T-helper 2 cell treated with Interferon-gamma antibody and Interleukin-4, amounts not matched to agents 100 ng/mL and 5 ng/mL, for 36 hours (primary cell): ENCODE data around the gene TGM2. TPM values are rescaled to one million over a fixed set of nuclear protein-coding genes. Genes with fewer than 3 reads are reported as not detected.
"Not testable (repeated sequence)": the region's sequence is repeated elsewhere in the genome, so short reads cannot be mapped to it uniquely, and the experiment has no call there.

ENCODE experiments used
- intact Hi-C: fragments of 100-400 bp; cut with micrococcal nuclease; formaldehyde crosslinking; loops from one replicate; pipeline ENCODE4 v1.15.1; 2023
- total RNA-seq: library from RNA; stranded (reverse); gene quantifications from 2 replicates; pipeline ENCODE4 v1.2.3, GENCODE V29; 2022

The TGM2 gene
- total RNA-seq, 1 donor from 2014 or later: 0.07 TPM

DNA sequence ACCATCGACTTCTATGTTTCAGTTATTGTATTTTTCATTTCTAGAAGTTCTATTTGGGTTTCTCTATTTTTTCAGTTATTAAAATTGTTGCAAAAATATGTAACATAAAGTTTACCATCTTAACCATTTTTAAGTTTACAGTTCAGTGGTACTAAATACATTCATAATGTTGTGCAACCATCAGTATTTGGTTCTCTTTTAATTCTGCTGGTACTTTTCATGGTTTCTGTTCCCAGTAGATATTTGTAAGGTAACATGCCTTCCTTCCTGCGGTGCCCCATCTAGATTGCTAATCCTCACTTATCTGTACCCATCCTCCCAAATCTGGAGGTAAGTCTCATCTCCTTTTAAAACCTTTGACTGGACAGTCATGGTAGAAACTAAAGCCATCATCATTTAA is 47.9 kb downstream of the TGM2 start:
- intact Hi-C loops: no loop called here

DNA sequence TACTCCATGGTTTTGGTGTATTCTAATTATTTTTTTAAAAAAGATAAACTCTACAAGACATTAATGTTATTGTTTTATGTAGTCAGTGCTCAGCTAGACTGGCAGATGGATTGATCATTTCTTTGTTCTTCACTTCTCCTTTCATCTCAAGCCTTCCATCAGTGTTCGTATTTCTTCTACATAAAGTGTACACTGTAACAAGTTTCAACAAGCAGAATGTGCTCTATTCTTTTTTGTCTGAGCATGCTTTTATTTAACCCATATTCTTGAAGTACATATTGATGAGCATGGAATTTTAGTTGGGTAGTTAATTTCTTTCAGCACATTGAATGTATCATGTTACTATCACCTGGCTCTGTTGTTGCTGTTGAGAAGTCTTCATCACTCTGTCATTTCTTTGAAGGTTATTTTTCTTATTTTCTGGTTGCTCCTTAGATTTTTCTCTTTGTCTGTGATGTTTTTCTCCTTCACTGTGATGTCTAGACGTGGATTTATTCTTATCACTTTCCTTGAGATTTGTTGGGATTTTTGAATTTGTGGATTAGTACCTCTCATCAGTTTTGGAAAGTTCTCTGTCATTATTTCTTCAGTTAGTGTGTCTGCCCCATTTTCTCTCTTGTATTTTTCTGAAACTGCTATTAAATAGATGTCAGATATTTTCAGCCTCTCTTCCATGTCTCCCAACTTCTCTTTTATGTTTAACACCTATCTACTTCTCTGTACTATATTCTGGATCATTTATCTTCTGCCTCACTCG is 48.5 kb downstream of the TGM2 start:
- intact Hi-C loops: no loop called here

DNA sequence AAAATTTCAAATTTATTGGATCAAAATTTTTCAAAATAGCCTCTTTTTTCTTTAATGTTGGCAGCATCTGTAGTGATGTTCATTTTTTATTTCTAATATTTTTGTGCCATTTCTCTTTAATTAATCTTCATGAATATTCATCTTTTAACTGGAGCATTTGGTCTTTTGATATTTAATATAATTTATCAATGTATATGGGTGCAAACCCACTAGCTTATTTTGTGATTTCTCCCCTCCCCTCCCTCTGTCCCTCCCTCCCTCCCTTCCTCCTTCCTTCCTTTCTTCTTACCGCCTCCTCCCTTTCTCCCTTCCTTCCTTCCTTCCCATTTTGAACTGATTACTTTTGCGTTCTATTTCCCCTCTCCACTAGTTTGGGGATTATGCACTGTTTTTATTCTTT is 49.2 kb downstream of the TGM2 start:
- intact Hi-C loops: no loop called here

DNA sequence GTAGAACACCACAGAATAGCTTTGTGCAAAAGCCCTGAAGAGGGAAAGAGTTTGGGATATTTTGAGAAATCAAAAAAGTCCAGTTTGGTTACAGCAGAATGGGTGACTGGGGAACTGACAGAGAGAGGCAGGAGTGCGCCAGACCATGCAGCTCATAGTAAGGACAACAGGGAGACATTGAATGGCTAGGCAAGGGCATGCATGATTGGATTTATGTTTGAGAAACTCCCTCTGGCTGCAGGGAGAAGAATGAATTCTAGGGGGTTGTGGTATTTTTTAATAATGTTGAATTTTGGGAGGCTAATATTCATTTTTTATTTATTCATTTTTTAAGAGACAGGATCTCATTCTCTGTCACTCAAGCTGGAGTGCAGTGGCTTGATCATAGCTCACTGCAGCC is 49.9 kb downstream of the TGM2 start:
- intact Hi-C loops: no loop called here

DNA sequence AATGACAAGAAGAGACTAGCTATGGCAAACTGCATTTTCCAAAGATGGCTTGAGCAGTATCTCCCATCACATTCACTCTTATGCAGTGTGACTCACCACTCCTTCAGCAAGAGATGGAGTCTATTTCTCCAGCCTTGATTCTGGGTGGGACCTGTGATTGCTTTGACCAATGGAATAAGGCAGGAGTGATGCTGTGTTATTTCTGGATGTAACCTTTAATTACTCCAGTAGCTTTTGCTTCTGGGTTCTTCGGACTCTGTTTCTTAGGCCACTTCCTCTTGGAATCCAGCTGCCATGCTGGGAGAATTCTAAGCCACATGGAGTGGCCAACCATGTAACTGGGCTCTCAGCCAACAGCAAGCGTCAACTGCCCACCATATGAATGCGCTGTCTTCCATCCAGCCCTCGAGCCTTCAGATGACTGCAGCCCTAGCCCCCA is 50.7 kb downstream of the TGM2 start:
- intact Hi-C loops: no loop called here

DNA sequence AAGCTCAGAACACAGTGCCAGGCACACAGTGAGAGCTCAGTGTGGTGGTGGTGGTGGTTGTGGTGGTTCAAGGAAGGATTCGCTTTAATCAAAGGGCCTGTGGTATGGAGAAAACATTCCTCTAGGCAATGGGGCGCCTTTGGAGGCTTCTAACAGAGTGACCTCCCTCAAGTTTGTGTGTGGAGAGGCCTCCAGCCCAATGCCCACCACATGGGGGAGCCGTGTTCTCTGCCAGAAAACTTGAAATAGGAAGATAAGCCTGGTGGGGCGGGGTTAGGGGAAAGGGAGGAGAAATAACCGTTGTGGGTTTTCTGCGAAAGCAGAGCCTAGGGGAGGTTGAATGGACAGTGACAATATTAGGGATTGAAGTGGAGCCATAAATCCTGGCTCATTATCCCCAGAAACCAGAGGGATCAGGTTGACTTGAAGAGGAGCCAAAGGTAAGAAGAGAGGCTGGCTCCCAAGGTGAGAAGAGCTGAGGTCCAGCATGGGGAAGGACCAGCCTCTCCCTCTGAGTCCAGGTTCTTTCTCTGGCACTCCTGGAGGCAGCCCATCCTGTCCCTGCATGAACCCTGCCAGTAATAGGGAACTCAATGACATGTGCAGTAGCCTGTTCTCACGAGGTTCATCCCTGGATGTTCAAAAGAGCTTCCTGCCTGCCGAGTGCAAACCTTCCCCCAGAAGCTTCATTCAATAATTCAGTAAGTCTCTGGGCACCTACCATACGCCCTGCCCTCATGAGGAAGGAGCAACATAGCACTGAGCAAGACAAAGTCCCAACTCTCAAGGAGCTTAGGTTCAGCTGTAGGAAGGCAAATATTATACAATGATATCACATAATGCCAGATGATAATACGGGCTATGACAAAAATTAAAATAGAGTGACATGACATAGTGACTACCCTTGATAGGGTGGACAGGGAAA is 51.4 kb downstream of the TGM2 start:
- intact Hi-C loops: no loop called here

DNA sequence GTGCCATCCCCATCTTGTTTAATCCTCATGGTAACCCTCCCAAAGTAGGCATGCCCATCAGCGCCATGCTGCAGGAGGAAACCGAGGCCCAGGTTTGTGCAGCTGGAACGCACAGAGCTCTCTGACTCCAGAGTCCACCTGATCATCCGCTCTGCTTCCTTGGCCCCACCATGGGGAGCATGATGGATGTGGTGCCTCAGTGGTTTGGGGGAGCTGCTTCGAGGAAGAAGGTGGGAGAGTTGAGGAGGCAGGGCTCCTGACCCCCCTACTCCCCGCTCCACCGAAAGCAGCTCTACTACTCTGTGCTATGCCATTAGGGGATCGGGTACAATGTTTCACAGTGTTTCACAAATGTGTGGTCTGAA is 52.2 kb downstream of the TGM2 start:
- intact Hi-C loops: no loop called here

DNA sequence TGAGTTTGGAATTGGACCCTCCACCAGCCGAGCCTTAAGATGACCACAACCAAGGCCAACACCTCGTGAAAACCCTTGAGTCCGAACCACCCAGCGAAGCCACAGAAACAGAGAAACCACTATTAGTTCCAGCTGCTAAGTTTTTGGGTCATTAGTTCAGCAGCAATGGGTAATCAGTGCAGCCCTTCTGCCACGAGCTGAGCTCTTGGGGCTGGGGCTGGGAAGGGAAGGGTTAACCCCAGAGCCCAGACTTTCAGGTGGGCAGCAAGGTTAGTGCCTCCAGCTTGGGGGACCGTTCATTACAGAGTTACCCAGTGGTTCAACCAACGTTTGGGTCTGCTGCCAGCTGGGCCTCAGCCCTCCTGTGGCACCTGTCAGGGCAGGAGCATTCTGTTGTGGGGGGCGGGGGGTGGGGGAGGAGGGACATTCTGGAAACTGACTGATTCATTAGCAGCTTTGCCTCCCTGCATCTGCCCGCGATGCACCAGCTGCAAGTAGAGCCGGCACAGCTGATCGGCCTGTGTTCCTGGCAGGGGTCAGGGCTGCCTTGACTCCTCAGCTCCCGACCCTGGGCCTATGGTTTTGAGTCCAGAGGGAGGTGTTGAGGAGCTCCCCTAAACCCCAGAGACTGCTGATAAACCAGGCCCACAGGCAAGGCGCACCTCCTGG is 52.7 kb downstream of the TGM2 start:
- intact Hi-C loops: no loop called here

DNA sequence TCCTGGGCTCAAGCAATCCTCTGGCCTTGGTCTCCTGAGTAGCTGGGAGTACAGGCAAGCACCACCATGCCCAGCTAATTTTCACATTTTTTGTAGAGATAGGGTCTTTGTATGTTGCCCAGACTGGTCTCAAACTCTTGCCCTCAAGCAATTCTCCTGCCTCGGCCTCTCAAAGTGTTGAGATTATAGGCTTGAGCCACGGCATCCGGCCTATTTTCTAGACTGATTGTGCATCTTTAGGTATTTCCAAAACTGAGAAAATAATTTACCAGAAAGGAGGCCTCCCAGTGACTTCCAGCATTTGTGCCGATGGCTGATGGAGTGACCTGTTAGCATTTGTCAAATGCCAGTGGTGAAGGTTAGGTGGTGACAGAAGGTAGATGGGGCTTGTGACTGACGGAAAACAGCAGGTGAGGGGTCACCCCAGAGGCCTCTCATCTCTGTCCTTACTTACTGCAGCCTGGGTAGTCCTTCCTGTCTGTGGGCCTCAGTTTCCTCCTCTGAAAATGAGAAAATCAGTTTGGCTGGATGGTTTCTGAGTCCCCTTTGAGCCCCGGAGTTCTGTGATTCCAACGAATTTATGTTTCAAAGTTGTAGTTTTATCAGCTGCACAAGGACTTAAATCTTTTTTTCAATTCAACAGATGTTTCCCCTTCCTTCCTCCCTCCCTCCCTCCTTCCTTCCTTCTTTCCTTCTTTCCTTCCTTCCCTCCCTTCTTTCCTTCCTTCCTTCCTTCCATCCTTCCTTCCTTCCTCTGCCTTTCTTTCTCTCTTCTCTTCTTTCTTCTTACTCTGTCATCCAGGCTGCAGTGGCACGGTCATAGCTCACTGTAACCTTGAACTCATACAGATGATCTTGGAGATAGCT is 53.5 kb downstream of the TGM2 start:
- intact Hi-C loops: no loop called here

DNA sequence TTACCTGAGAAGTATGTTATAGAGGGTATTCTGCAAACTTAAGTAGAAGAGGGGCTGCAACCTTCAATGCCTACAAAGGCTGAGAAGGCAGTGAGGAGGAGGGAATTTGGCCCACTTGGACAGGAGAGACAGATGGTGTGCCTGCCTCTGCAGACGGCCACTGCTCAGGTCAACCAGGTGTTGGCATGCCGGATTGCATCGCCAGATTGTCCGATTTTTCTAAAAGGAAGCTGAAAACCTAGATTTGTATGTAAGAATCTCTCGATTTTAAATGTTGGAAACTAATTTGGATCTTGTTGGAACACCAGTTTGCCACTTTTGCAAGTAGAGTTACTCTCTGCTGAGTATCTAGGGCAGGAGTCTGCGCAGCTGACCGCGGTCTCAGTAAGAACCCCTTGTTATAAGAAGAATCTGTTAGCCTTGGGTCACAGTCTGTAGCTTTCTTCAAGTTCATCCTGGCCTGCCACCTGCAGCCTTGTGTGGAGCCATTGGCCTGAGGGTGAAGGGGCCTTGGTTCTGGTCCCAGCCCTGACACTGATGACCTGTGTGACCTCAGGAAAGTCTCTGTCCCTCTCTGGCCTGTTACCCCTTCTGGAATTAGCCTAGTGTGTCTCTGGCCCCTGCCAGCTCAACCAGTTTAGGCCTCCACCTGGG is 54.4 kb downstream of the TGM2 start:
- intact Hi-C loops: no loop called here

DNA sequence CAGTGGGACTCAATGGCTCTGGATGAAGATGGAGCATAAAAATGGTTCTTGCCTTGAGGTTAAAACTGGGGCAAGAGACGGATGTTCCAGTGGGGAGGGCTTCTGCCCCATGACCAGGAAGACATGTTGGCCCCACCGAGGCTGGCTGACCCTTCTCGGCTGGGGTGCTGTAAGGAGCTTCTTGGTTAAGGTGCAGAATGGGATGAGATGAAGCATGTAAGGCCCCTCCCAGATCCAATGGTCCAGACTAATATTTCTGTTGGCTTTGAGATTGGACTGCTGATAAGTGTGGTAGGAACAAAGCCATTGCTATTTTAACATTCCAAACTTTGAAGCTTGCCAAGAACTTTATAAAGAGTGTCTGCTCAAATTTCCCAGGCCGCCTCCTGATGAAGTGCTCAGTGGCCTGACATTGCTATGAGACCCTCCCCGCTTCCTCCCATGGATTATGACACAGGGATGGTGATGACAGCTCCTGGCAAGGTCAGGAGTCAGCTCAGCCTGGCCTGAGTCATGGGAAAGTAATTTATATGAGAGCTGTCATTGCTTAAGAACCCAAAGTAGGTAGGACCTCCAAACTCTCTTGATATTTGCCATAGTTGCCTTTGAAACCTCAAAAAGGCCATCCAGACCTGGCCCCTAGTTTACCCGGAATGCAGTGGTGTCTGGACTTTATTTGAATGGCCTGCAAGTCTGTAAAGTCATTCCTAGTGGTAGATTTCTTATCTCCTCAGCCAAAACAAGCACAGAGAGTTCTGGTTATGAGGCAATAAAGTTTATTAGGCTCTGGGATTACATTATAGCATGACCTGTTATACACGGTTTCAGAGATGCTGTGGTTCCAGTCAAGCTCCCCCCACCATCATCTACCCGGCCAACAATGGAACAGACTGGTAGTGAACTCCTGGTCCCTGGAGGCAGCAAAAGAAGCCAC is 55.2 kb downstream of the TGM2 start:
- intact Hi-C loops: no loop called here

DNA sequence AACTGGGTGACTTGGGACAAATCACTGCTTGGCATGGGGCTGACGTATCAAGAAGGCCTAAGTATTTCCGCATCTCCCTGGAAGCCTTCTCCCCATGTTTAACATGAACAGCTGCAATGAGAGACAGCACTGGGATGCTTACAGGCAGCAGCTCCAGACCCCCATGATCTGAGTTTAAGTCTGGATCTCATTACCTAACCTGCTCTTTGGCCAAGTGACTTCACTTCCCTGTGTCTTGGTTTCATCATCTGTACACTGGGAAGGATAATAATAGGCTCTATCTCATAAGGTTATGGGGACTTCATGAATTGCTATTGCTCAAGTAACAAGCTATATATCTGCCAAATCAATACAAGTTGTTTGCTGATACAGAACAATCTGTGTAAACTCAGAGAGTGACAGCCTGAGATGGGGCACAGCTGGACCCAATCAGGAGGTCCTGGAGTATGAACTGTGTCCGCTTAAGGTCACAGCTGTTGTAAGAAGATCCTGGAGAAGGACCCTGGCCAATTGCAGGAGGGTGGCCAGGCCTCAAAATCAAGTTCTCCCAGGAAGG is 56.0 kb downstream of the TGM2 start:
- intact Hi-C loops: no loop called here

DNA sequence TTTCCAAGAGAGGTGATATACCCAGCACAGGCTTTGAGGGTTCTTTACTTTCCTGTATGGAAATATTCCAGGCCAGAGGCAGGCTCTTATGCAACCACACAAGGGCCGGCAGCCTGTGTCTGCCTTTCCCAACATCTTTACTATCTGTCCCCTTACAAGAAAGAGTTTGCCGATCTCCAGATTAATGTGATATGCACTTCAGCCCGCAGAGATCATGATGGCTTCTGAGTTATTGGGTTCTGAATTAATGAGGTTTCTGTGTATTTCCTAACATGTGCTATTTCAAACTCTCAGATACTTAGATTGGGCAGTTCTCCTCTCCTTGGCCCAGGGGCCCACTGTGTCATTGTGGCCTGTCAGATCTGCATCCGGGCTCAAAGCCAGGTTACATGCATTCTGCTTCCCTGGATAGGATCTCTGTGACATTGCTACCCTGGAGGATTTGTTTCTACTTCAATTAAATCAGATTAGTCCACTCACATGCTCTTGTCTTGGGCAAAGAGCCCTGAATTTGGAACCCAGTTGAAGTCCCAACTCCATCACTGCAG is 56.6 kb downstream of the TGM2 start:
- intact Hi-C loops: no loop called here

DNA sequence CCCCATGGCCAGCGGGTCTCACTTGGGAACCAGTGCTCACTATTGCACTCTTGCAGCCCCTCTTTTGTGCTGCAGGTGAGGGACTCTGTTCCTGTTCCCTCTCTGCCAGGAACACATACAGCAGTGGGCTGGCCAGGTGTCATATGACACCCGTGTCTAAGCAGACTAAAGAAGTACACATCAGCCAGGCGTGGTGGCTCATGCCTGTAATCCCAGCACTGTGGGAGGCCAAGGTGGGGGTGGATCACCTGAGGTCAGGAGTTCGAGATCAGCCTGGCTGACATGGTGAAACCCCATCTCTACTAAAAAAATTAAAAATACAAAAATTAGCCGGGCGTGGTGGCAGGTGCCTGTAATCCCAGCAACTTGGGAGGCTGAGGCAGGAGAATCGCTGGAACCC is 57.2 kb downstream of the TGM2 start:
- intact Hi-C loops: not testable (repeated sequence)

DNA sequence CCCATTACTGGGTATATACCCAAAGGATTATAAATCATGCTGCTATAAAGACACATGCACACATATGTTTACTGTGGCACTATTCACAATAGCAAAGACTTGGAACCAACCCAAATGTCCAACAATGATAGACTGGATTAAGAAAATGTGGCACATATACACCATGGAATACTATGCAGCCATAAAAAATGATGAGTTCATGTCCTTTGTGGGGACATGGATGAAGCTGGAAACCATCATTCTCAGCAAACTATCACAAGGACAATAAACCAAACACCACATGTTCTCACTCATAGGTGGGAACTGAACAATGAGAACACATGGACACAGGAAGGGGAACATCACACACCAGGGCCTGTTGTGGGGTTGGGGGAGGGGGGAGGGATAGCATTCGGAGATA is 57.7 kb downstream of the TGM2 start:
- intact Hi-C loops: not testable (repeated sequence)

DNA sequence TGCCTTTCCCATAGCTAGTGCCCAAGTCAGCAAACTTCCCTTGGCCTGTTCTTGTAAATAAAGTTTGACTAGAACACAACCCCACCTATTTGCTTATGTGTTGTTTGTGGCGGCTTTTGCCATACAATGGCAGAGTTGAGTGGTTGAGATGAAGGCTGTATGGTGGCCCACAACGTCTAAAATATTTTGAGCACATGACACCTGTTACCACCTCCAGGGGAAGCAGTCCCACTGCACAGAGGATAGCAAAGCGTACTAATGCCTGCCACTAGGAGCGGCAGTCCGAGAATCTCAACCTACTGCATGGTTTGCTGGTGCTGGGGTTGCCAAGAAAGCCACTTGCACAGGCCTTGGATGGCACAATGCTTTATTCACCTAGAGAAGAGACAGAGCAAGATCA is 58.6 kb downstream of the TGM2 start:
- intact Hi-C loops: no loop called here

DNA sequence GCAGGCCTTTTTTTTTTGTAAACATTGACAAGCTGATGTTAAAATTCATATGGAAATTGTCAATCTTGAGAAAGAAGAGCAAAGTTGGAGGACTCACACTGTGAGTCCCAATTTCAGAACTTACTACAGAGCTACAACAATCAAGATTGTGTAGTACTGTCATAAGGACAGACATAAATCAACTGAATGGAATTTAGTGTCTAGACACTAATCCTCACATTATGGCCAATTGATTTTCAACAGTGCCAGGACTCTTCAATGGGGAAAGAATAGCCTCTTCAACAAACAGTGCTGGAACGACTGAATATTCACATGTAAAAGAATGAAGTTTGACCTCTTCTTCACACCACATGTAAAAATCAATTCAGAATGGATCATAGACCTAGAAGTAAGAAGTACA is 60.8 kb downstream of the TGM2 start:
- intact Hi-C loops: no loop called here

DNA sequence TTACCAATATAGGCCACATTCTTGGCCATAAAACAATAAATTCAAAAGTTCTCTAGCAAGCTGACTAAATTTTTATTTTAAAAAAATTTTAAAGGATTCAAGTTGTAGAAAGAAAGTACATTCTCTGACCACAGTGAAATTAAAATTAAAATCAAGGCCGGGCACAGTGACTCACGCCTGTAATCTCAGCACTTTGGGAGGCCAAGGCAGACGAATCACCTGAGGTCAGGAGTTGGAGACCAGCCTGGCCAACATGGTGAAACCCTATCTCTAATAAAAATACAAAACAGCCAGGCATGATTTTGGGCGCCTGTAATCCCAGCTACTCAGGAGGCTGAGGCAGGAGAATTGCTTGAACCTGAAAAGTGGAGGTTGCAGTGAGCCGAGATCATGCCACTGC is 62.9 kb downstream of the TGM2 start:
- intact Hi-C loops: not testable (repeated sequence)

DNA sequence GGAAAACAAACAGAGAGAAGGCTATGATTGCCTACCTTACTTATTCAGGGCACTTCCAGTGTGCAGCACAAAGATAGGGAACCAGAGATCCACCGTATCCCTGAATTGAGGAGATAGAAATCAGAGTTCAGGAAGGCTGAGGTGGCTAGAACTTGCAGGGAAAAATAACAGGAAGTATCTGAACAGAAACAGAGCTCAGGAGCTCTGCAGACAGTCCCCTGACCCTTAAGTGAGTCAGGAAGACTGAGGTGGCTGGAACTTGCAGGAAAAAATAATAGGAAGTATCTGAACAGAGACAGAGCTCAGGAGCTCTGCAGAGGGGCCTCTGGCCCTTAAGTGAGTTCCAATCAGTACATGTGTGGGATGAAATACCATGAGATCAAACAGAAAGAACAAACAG is 66.1 kb downstream of the TGM2 start:
- intact Hi-C loops: no loop called here
